K562 (cell line): Measurements from ENCODE around the gene GRIN1. TPM values are rescaled to one million over a fixed set of nuclear protein-coding genes. Genes with fewer than 3 reads are reported as not detected.

ENCODE experiments used
- CBFA2T3 ChIP-seq: fragments of 450-650 bp; IDR thresholded peaks from 2 replicates; pipeline ENCODE4 v1.6.1; 2017
- CBX3 ChIP-seq, 2 experiments: IDR thresholded peaks; 1 replicate in 1 of 2; 2 replicates in 1 of 2; pipeline ENCODE4 v1.6.1; 2012; ENCODE audit warnings: inconsistent platforms in 2 of 2, low read length in 2 of 2, borderline replicate concordance in 1 of 2, control low read depth in 1 of 2
- CREM ChIP-seq: IDR thresholded peaks from 2 replicates; pipeline ENCODE4 v1.6.1; 2014; ENCODE audit warnings: antibody characterized with exemption, low read depth
- CTCFL ChIP-seq: IDR thresholded peaks from 2 replicates; pipeline ENCODE4 v1.6.1; 2011; ENCODE audit warnings: borderline replicate concordance, low read depth, mild to moderate bottlenecking, moderate library complexity, low read length; ENCODE audit not compliant: insufficient read depth, poor library complexity, severe bottlenecking
- ETS1 ChIP-seq: conservative IDR thresholded peaks from 2 replicates; pipeline ENCODE4 v1.6.1; 2011; ENCODE audit warnings: low read depth, mild to moderate bottlenecking, low read length; ENCODE audit not compliant: control insufficient read depth
- HMG20A ChIP-seq: fragments of 450-650 bp; formaldehyde crosslinking; conservative IDR thresholded peaks from 2 replicates; pipeline ENCODE4 v1.4.0; 2020; ENCODE audit warnings: mild to moderate bottlenecking, mixed read lengths
- HSF4 ChIP-seq: fragments of 250-450 bp; sonication (Bioruptor Pico); IDR thresholded peaks from 2 replicates; pipeline ENCODE4 v2.1.2; 2022; ENCODE audit warnings: mild to moderate bottlenecking, moderate library complexity, borderline replicate concordance
- ID3 ChIP-seq, 2 experiments: fragments of 250-450 bp in 1 of 2; fragments of 450-650 bp in 1 of 2; sonication (Bioruptor Pico) in 1 of 2; IDR thresholded peaks; 2 replicates each; pipeline versions ENCODE4 v1.6.1 to v1.8.0; 2016 to 2021; ENCODE audit warnings: mild to moderate bottlenecking in 2 of 2, moderate library complexity in 2 of 2, missing compliant biosample characterization in 1 of 2, missing genetic modification characterization in 1 of 2
- JUNB ChIP-seq: fragments of 450-650 bp; formaldehyde crosslinking; conservative IDR thresholded peaks from 2 replicates; pipeline ENCODE4 v1.4.0; 2020; ENCODE audit warnings: mild to moderate bottlenecking
- MAFK ChIP-seq: IDR thresholded peaks from 2 replicates; pipeline ENCODE4 v1.6.1; 2011; ENCODE audit warnings: low read length, improper control_type of control experiment
- MAX ChIP-seq: sonication (generic); formaldehyde crosslinking; IDR thresholded peaks from 2 replicates; pipeline ENCODE4 v1.9.0; 2022; ENCODE audit warnings: mild to moderate bottlenecking, missing genetic modification reagents
- OTX1 ChIP-seq: fragments of 450-650 bp; formaldehyde crosslinking; IDR thresholded peaks from 2 replicates; pipeline ENCODE4 v1.4.0; 2022; ENCODE audit warnings: mild to moderate bottlenecking
- PHF8 ChIP-seq: fragments of 200-600 bp; sonication (generic); IDR thresholded peaks from 2 replicates; pipeline ENCODE4 v1.6.1; 2012; ENCODE audit warnings: mixed run types, mild to moderate bottlenecking, inconsistent platforms, low read length, moderate library complexity, borderline replicate concordance
- PML ChIP-seq: IDR thresholded peaks from 2 replicates; pipeline ENCODE4 v1.6.1; 2012; ENCODE audit warnings: low read length, inconsistent platforms
- POLR2G ChIP-seq: fragments of 200-400 bp; formaldehyde crosslinking; IDR thresholded peaks from 2 replicates; pipeline ENCODE4 v1.6.1; 2017; ENCODE audit warnings: low read depth, mild to moderate bottlenecking, antibody characterized with exemption, low read length, moderate library complexity
- SAFB2 ChIP-seq: fragments of 200-400 bp; formaldehyde crosslinking; IDR thresholded peaks from 2 replicates; pipeline ENCODE4 v1.6.1; 2018; ENCODE audit warnings: borderline replicate concordance, low read length, low read depth, moderate library complexity; ENCODE audit not compliant: severe bottlenecking
- SP1 ChIP-seq: sonication (generic); formaldehyde crosslinking; IDR thresholded peaks from 2 replicates; pipeline ENCODE4 v1.8.1; 2022; ENCODE audit warnings: mild to moderate bottlenecking, missing genetic modification reagents
- TARDBP ChIP-seq: fragments of 450-650 bp; IDR thresholded peaks from 2 replicates; pipeline ENCODE4 v1.6.1; 2016
- VEZF1 ChIP-seq: fragments of 200-800 bp; sonication (Bioruptor generic); IDR thresholded peaks from 2 replicates; pipeline ENCODE4 v1.6.1; 2017; ENCODE audit warnings: missing genetic modification characterization, missing compliant biosample characterization
- ZNF384 ChIP-seq: IDR thresholded peaks from 2 replicates; pipeline ENCODE4 v1.6.1; 2012; ENCODE audit warnings: low read depth, low read length, improper control_type of control experiment
- ZNF699 ChIP-seq: fragments of 250-450 bp; sonication (Bioruptor Pico); IDR thresholded peaks from 2 replicates; pipeline ENCODE4 v1.8.0; 2021; ENCODE audit warnings: mild to moderate bottlenecking, moderate library complexity; ENCODE audit not compliant: insufficient replicate concordance
- polyA plus RNA-seq, 8 experiments: library from polyadenylated mRNA; depleted of rRNA in 4 of 8; stranded (reverse) in 5 of 8; unstranded in 3 of 8; fragments of >200 nt; fragmentation: Nextera tagmentation in 2 of 8; fragmentation: Illumina TruSeq in 1 of 8; extraction: Ambion mirVana in 2 of 8; extraction: Trizol in 1 of 8; gene quantifications; 2 replicates each; pipeline versions ENCODE4 v1.2.1 to v1.2.3, GENCODE V29; 2011 to 2014; ENCODE audit warnings: inconsistent platforms in 1 of 8, missing spikeins in 1 of 8
- total RNA-seq, 7 experiments: library from RNA; depleted of rRNA in 6 of 7; stranded (reverse); fragments of >200 nt in 6 of 7; fragmentation: Illumina TruSeq in 2 of 7; extraction: Trizol in 2 of 7; gene quantifications; 2 replicates each; pipeline versions ENCODE4 v1.2.1 to v1.2.3, GENCODE V29; 2011 to 2021; ENCODE audit warnings: low replicate concordance in 1 of 7

The GRIN1 gene
- total and polyA plus RNA-seq, 9 of the 15 experiments (the other 6 are each of a cell fraction or from before 2014, with no cell fraction given) = 0.03 to 0.35 (median 0.16) TPM; not detected in 6

- TF ChIP-seq CBX3 (IDR thresholded peaks at IDR 0.05; ENCODE audit: borderline replicate concordance in 1 of 2, low read length in 2 of 2) (peak in 1 of 2 experiments; percentile 22; a peak in 1 of 3 replicates), VEZF1 (CRISPR knock-in tag) (peak; percentile 86), ETS1 (peak; percentile 88), CREM (peak; percentile 100), CTCFL (peak; percentile 9), MAFK (peak; percentile 36; the same call in 1 of the 2 replicates), ID3 (CRISPR knock-in tag; IDR thresholded peaks at IDR 0.05) (no peak), ID3 (tag; IDR thresholded peaks at IDR 0.05) (0 out of 2 replicates have a peak, but pooled peaks have one; percentile 64), MAX (CRISPR knock-in tag) (peak; percentile 85), PML (0 out of 2 replicates have a peak, but pooled peaks have one; percentile 42), POLR2G (peak; percentile 97), PHF8 (peak; percentile 91; the same call in 1 of the 2 replicates), SP1 (CRISPR knock-in tag) (peak; percentile 94), ZNF384 (peak; percentile 51), SAFB2 (no peak), JUNB (CRISPR knock-in tag) (0 out of 2 replicates have a peak, but pooled peaks have one; percentile 27), TARDBP (peak; percentile 71; the same call in 1 of the 2 replicates), CBFA2T3 (peak; percentile 19; the same call in 1 of the 2 replicates), ZNF699 (CRISPR knock-in tag) (no peak), HMG20A (CRISPR knock-in tag) (no peak), HSF4 (no peak), OTX1 (no peak)
Measured at GRCh38 chr9:137188490-137189296, 49.7 kb downstream of the GRIN1 start, which contains the start of the genes ANAPC2 and SSNA1 (continued).
